Raji (cell line): Measurements from ENCODE around the gene ITGB2.

Experiments used
- POLR2A ChIP-seq: IDR thresholded peaks from 2 replicates; pipeline ENCODE4 v1.6.1; 2011; ENCODE audit warnings: low read depth, low read length, control low read depth; ENCODE audit not compliant: insufficient read depth

ITGB2 gene

DNA sequence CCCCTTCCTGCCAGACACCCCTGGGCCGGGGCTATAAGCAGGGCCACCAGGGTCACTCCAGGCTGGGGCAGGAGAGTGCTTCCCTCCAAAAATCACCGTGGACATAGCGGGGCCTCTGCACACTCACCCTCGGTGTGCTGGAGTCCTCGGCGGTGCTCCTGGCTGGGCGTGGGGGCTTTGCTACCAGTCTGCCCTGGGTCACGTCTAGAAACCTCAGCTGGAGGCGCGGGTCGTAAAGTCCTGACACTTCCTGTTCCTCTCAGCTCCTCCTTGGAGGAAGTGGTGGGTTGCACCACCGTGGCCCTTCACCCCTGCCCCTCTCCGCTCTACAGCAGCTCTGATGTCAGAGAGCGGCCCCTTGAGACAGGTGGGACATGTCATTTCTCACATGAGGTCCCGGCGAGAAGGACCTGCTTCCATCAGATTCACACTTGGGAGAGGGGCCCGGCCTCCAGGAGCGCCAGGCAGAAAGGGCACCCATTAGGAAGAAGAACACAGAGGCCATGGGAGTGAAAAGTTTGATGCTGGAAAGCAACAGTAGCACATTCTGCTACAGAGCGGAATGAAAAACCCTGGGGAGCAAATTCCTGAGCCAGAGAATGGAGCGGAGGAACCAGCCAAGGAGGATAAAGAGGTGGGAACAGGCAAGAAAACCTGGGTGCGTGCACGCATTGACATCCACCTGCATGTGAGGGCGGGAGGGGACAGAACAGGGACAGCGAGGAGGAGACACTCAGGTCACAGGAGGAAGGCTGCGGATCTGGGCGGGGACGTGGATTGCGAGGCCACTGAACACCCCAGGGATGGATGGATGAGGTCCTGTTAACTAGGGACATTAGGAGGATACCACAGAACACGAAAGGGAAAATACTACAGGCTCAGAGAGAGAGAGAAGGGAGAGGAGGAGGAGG, at the start of gene ITGB2:
ITGB2 (minus strand) TSS at position 206 of the 911 bp plus-strand sequence. CDS start 10,117 bp downstream, outside the sequence.
- peak; percentile 61 for TF ChIP-seq POLR2A

- no peak for TF ChIP-seq POLR2A
These were observed 49.4 kb upstream of the ITGB2 start for GRCh38 chr21:44969931-44970755.

DNA sequence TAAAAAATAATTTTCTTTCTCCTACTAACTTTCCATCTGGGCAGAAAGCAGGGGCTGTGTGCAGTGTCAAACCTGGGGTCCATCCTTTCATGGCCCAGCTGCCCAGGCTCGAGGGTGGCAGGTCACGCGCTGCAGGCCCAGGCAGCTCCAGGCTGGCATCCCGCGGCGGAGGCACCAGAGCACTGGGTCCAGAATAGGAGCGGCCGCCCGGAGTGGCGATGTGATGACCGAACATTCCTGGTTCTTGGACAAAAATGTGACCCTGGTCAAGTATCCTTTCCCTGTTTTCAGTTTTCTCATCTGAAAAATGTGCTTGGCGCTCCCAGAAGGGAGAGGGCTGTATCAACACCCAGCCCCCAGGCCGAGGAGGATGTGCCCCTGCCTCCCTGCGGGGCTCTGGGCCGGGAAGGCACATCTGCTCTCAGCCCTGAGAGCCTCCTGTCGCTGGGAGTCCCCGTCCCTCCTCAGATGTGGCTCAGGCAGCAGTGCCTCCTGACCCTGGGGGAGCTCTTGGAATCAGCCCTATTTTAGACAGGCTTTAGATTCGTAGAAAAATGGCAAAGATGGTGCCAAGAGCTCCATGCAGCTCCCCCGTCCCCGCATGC, 48.5 kb upstream of the ITGB2 start:
- TF ChIP-seq POLR2A, result no peak

DNA sequence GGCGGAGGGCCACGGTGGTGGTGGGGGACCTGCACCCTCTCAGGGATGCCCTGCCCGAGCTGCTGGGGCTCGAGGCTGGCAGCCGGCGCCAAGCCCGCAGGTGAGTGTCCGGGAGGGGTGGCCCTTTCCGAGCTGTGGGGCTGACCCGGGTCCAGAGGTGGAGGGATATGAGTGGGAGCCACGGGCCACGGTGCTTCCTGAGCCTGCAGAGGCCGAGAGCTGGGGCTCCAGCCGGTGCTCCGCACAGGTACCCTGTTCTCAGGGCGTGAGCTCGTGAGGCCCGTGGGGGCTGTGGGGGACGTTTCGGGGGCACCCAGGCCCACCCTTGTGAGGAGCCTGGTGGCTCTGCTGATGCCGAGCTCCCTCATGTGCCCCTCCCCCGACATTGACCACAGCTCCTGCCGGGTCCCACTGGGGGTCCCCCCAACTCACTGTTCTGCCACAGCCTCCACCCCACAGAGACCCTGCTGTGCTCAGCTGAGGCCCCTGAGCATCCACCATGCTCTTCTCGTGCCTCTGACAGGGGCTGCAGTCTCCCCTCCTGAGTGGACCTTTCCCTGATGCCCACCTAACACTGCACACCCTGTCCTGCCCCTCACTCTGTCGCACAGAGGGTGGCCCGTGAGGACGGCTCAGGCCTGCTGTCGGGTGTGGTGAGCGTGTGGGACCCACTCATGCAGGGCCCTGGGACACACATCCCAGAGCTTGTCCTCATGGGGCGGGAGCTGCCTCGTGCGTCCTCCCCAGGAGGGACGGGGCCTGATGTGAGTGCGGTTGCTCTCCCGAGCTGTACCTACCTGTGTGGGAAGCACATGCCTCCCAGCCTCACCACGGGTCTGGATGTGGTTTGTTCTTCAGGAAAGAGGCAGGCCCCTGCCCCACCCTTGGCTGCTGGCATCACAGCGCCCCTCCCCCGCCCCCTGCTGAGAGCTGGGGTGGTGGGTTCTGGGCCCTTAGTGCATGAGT, 46.7 kb upstream of the ITGB2 start:
- TF ChIP-seq POLR2A, result no peak

GRCh38 chr21:44966135-44967081, 45.7 kb upstream of the ITGB2 start:
- TF ChIP-seq POLR2A, result no peak

DNA sequence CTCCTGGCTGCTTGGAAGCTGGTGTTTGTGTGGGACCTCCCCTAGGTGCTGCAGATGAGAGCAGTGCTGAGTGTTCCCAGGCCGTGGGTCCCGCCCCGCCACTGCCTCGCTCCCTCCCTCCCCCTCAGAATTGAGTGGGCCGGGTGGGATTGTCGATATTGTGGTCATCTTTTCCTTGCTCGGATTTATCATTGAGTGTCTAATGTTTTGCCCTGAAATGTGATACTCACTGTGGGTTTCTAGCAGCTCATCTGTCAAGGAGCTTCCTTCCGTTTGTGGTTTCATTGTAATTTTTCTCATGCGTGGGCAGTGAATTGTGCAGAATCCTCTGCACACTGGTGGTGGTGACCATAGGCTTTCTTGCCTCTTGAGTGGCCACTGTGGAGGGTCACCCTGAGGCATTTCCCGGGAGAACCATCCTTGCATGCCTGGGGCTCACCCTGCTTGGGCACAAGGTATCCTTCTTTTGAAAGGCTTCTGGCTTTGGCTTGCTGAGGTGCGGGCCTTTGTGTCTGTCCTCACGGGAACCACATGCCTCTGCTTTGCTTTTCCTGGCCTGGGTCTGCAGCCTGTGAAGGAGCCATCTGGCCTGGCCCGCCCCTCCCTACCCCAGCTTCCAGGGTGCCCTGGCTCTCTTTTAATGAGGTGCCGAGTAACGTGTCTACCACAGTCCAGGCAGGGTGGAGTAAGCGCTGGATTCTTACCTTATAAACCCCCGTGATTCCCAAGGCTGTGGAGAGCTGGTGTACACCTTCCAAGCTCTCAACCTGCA, 44.7 kb upstream of the ITGB2 start:
- no peak for TF ChIP-seq POLR2A

- no peak for TF ChIP-seq POLR2A
These were observed 43.7 kb upstream of the ITGB2 start for GRCh38 chr21:44964381-44964780.

- TF ChIP-seq POLR2A, result no peak
These were observed 41.8 kb upstream of the ITGB2 start for GRCh38 chr21:44962403-44962966.

GRCh38 chr21:44960141-44961092, 39.7 kb upstream of the ITGB2 start:
- no peak for TF ChIP-seq POLR2A

GRCh38 chr21:44959376-44960091, 38.8 kb upstream of the ITGB2 start:
- no peak for TF ChIP-seq POLR2A
